ENCODE data around the gene KBTBD2.
"Not testable (repeated sequence)": the region's sequence is repeated elsewhere in the genome, so short reads cannot be mapped to it uniquely, and the experiment has no call there.

KBTBD2 gene

GRCh38 chr7:32848655-32849054 is 42.9 kb downstream of the KBTBD2 start:
- DNase-seq: not testable (repeated sequence)

- peak; percentile 79 for DNase-seq
Observed at GRCh38 chr7:32846630-32847225, 44.8 kb downstream of the KBTBD2 start.

- not testable (repeated sequence) for DNase-seq
Observed at GRCh38 chr7:32844748-32845147, 46.8 kb downstream of the KBTBD2 start.

GRCh38 chr7:32843763-32844162 is 47.8 kb downstream of the KBTBD2 start:
- DNase-seq: not testable (repeated sequence)

- DNase-seq: not testable (repeated sequence)
Observed at GRCh38 chr7:32839846-32840245, 51.7 kb downstream of the KBTBD2 start.

GRCh38 chr7:32828996-32829752 is 62.4 kb downstream of the KBTBD2 start:
- DNase-seq: not testable (repeated sequence)
